Endothelial cell of hepatic sinusoid (primary cell): Measurements from ENCODE around the gene GATAD1.

Source experiments
- in situ Hi-C: cut with HindIII; loops from 2 replicates; pipeline ENCODE4 v1.10.0; 2017; ENCODE audit warnings: low sequenced_read_pairs

The GATAD1 gene

GRCh38 chr7:92447345-92448204 is at the start of gene GATAD1:
TSS of gene GATAD1 (plus strand) at chr7:92447482. CDS start at chr7:92447730, 248 bp downstream.
- in situ Hi-C loops, result no loop called here

GRCh38 chr7:92397542-92397941 is 49.7 kb upstream of the GATAD1 start:
- in situ Hi-C loops, result no loop called here

- in situ Hi-C loops, result no loop called here
Observed at GRCh38 chr7:92400013-92400412, 47.3 kb upstream of the GATAD1 start.

- in situ Hi-C loops, result no loop called here
Observed at GRCh38 chr7:92402920-92403759, 44.1 kb upstream of the GATAD1 start.

- in situ Hi-C loops, result no loop called here
Observed at GRCh38 chr7:92403760-92404074, 43.6 kb upstream of the GATAD1 start.

GRCh38 chr7:92404170-92404614 is 43.1 kb upstream of the GATAD1 start:
- in situ Hi-C loops, result no loop called here

GRCh38 chr7:92409357-92409756 is 37.9 kb upstream of the GATAD1 start:
- in situ Hi-C loops, result no loop called here

GRCh38 chr7:92410162-92410561 is 37.1 kb upstream of the GATAD1 start:
- in situ Hi-C loops, result loop anchor here (5.0 kb wide), 1 partner anchor 42 kb away; no protein-coding TSS in a partner anchor

- in situ Hi-C loops, result loop anchor here (5.0 kb wide), 1 partner anchor 40 kb away; no protein-coding TSS in a partner anchor
Observed at GRCh38 chr7:92412745-92413144, 34.5 kb upstream of the GATAD1 start.

GRCh38 chr7:92413550-92413949 is 33.7 kb upstream of the GATAD1 start:
- in situ Hi-C loops, result loop anchor here (5.0 kb wide), 1 partner anchor 39 kb away; no protein-coding TSS in a partner anchor

- in situ Hi-C loops, result no loop called here
Observed at GRCh38 chr7:92415225-92415624, 32.1 kb upstream of the GATAD1 start.

- in situ Hi-C loops, result no loop called here
Observed at GRCh38 chr7:92417913-92418312, 29.4 kb upstream of the GATAD1 start.

GRCh38 chr7:92421676-92422435 is 25.4 kb upstream of the GATAD1 start:
- in situ Hi-C loops, result no loop called here

- in situ Hi-C loops, result no loop called here
Observed at GRCh38 chr7:92422926-92423325, 24.4 kb upstream of the GATAD1 start.

GRCh38 chr7:92423710-92424131 is 23.6 kb upstream of the GATAD1 start:
- in situ Hi-C loops, result no loop called here

- in situ Hi-C loops, result no loop called here
Observed at GRCh38 chr7:92425311-92425947, 21.9 kb upstream of the GATAD1 start.

- in situ Hi-C loops, result no loop called here
Observed at GRCh38 chr7:92427193-92427592, 20.1 kb upstream of the GATAD1 start.

GRCh38 chr7:92432299-92432946 is 14.9 kb upstream of the GATAD1 start:
- in situ Hi-C loops, result no loop called here

- in situ Hi-C loops, result no loop called here
Observed at GRCh38 chr7:92433019-92433418, 14.3 kb upstream of the GATAD1 start.

- in situ Hi-C loops, result no loop called here
Observed at GRCh38 chr7:92435542-92435941, 11.7 kb upstream of the GATAD1 start.
